Type B pancreatic cell (in vitro differentiated cells): Measurements from ENCODE around the gene HARS2. TPM values are rescaled to one million over a fixed set of nuclear protein-coding genes. Genes with fewer than 3 reads are reported as not detected.
"Not testable (repeated sequence)": the region's sequence is repeated elsewhere in the genome, so short reads cannot be mapped to it uniquely, and the experiment has no call there.

Source experiments
- DNase-seq: peaks from one replicate; pipeline ENCODE4 v3.0.0; 2021; ENCODE audit warnings: mixed read lengths; ENCODE audit not compliant: unreplicated experiment; ENCODE audit errors: extremely low spot score
- H3K27ac Mint-ChIP-seq: 2 replicates; pipeline ENCODE4 v1.8.0; 2021; ENCODE audit warnings: mild to moderate bottlenecking, mixed read lengths
- H3K27me3 Mint-ChIP-seq: 2 replicates; pipeline ENCODE4 v1.8.0; 2021; ENCODE audit warnings: mixed read lengths
- H3K36me3 Mint-ChIP-seq: 2 replicates; pipeline ENCODE4 v1.8.0; 2021; ENCODE audit warnings: mixed read lengths
- H3K4me1 Mint-ChIP-seq: one replicate; pipeline ENCODE4 v1.8.0; 2021; ENCODE audit warnings: mixed read lengths; ENCODE audit not compliant: unreplicated experiment
- H3K4me3 Mint-ChIP-seq: 2 replicates; pipeline ENCODE4 v1.8.0; 2021; ENCODE audit warnings: mild to moderate bottlenecking, mixed read lengths
- H3K9me3 Mint-ChIP-seq: 2 replicates; pipeline ENCODE4 v1.8.0; 2021; ENCODE audit warnings: mixed read lengths
- long read RNA-seq: library from polyadenylated mRNA; unstranded; transcript quantifications from one replicate; pipeline ENCODE4 v2.0.0, GENCODE V29; 2020
- total RNA-seq: library from RNA; stranded (reverse); gene quantifications from 2 replicates; pipeline ENCODE4 v1.2.1, GENCODE V29; 2021; ENCODE audit warnings: low replicate concordance
- TF ChIP-seq, protein P1 (sequence below): fragments of 200-600 bp; sonication (generic); conservative IDR thresholded peaks from 2 replicates; pipeline ENCODE4 v1.5.0; 2021; ENCODE audit warnings: antibody characterized with exemption, mild to moderate bottlenecking

HARS2 gene, protein sequence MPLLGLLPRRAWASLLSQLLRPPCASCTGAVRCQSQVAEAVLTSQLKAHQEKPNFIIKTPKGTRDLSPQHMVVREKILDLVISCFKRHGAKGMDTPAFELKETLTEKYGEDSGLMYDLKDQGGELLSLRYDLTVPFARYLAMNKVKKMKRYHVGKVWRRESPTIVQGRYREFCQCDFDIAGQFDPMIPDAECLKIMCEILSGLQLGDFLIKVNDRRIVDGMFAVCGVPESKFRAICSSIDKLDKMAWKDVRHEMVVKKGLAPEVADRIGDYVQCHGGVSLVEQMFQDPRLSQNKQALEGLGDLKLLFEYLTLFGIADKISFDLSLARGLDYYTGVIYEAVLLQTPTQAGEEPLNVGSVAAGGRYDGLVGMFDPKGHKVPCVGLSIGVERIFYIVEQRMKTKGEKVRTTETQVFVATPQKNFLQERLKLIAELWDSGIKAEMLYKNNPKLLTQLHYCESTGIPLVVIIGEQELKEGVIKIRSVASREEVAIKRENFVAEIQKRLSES
- total RNA-seq: 35.3 and 39.3 TPM in 2 replicates
- long read RNA-seq, transcript HARS2-219 (14 exons, 2,292 nt): minor isoform, 15 of 239 reads
- long read RNA-seq, transcript HARS2-201 (13 exons, 2,510 nt): major isoform, 158 of 239 reads
- long read RNA-seq, transcript HARS2-215 (12 exons, 2,346 nt): minor isoform, 19 of 239 reads
- long read RNA-seq, partial matches to known transcripts: 8 of 239 reads
- long read RNA-seq, other reads (novel, unspliced or antisense): 36 of 239 reads

DNA sequence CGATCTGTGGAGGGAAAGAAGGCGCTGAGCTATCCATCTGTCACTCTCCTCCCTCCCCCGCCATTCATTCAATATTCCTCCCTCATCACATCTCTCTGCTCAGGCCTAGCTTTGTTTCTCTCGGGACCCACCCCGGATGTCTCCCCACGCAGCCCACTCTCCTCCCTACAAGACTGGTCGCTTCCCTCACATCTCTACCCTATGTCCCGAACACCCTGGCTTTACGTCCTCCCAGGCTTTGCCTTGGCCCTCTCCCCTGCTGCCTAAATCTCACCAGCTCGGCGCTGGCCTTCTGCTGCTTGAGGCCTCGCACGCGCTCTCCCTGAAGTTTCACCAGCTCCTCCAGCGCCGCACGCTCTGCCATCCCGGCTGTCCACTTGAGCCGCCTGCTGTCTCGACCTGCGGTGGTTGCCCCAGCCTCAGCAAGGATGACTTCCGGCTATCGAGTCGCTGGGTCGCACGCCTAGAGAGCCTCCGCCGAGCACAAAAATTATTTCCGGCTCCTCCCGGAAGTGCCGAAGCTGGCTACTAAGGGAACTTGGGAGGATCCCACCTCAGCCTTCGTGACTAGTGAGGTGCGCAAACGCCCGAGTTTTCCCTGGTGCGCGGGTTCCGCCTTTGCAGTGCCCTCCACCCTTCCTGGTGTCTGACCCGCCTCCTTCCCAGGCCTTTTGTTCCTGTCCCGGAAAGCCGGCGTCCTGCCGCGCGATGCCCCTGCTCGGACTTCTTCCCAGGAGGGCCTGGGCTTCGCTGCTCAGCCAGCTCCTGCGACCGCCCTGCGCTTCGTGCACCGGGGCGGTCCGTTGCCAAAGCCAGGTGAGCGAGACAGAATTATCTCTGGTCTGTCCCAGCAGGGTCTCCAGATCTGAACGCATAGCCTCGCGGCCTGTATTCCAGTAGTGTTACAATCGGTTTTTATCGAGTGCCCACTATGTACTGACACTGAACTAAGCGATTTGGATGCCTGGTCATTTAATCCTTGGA, at the start of gene HARS2, which contains the start of gene HARS1:
Gene HARS2, plus strand, starts transcription at position 515 of the 984 bp plus-strand sequence. Its CDS starts 194 bp downstream, at position 709.
Gene HARS1, minus strand, starts transcription at position 430 of the 984 bp plus-strand sequence. Its CDS starts 66 bp downstream, at position 364.
- DNase-seq: peak; percentile 88
- Mint-ChIP-seq H3K27ac (peak within 1 kb of the TSS; percentile 95), H3K27me3 (no peaks in the 10 kb centered on the region), H3K36me3 (peaks cover 17% of the 10 kb centered on the region), H3K4me3 (peak within 1 kb of the TSS; percentile 98), H3K4me1 (peaks cover 24% of the 10 kb centered on the region), H3K9me3 (no peaks in the 10 kb centered on the region)
- TF ChIP-seq, protein P1, sequence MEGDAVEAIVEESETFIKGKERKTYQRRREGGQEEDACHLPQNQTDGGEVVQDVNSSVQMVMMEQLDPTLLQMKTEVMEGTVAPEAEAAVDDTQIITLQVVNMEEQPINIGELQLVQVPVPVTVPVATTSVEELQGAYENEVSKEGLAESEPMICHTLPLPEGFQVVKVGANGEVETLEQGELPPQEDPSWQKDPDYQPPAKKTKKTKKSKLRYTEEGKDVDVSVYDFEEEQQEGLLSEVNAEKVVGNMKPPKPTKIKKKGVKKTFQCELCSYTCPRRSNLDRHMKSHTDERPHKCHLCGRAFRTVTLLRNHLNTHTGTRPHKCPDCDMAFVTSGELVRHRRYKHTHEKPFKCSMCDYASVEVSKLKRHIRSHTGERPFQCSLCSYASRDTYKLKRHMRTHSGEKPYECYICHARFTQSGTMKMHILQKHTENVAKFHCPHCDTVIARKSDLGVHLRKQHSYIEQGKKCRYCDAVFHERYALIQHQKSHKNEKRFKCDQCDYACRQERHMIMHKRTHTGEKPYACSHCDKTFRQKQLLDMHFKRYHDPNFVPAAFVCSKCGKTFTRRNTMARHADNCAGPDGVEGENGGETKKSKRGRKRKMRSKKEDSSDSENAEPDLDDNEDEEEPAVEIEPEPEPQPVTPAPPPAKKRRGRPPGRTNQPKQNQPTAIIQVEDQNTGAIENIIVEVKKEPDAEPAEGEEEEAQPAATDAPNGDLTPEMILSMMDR: no peak

DNA sequence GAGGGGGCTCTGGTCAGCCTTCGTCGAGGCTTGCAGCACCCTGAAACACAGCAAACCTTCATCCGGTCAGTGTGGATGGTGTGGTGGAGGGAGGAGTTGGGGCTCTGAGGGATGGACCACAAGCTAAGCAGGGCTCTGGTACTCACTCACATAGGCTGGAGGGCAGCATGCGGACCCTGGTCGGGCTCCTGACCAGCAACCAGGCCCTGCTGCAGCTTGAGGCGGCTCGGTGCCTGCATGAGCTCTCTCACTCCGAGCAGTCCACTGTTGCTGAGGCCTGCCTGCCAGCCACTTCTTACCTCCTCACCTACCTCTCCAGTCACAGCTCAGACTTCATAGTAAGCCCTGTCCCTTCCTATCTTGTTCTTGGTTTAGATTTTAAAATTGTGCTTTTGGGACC, 49.5 kb upstream of the HARS2 start:
- no peak overlapping the region for H3K27ac Mint-ChIP-seq
- H3K27me3 Mint-ChIP-seq: no peaks in the 10 kb centered on the region
- H3K9me3 Mint-ChIP-seq: no peaks in the 10 kb centered on the region
- DNase-seq: no peak
- H3K4me1 Mint-ChIP-seq: peaks cover 27% of the 10 kb centered on the region
- peaks cover 3% of the 10 kb centered on the region for H3K36me3 Mint-ChIP-seq
- no peak overlapping the region for H3K4me3 Mint-ChIP-seq
- TF ChIP-seq, protein P1: no peak

DNA sequence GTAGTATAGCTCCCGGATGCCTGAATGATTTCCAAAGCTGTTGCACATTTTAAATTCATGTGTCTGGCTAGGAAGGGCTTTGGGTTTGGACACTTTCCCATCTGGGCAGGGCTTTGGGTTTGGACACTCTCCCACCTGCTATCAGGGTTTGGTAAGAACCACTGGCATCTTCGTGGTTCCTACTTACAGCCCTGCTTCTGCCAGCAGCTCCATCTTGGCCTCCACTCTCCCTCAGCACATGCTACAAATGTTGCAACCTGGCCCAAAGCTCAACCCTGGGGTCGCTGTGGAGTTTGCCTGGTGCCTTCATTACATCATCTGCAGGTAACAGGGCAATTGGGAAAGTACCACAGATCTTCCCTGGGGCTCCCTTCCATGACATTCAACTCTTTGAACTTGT, 48.5 kb upstream of the HARS2 start:
- DNase-seq: no peak
- Mint-ChIP-seq H3K36me3 (peaks cover 7% of the 10 kb centered on the region), H3K4me3 (no peak overlapping the region), H3K4me1 (peaks cover 31% of the 10 kb centered on the region), H3K27me3 (no peaks in the 10 kb centered on the region), H3K9me3 (no peaks in the 10 kb centered on the region), H3K27ac (no peak overlapping the region)
- TF ChIP-seq, protein P1: no peak

DNA sequence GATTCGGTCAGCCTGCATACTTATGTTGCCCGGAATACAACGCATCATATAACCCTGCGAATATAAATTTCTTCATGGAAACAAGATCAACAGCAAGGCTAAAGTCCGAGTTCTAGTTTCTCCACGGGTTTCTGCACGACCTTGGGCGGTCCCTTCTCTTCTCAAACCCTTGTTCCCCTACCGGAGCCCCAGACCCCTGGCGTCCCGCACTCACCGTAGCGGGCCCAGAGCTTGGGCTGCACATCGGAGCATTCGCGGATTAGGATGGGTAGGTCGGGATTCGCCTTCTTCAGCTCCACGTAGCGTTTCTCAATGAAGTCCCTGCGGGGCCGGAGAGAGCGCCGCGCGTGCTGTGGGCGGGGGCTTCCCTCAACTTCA, 44.2 kb upstream of the HARS2 start:
- no peaks in the 10 kb centered on the region for H3K9me3 Mint-ChIP-seq
- TF ChIP-seq, protein P1: no peak
- peak overlapping the region; percentile 96 for H3K27ac Mint-ChIP-seq
- peaks cover 16% of the 10 kb centered on the region for H3K4me1 Mint-ChIP-seq
- H3K4me3 Mint-ChIP-seq: peak overlapping the region; percentile 99
- H3K36me3 Mint-ChIP-seq: peaks cover 20% of the 10 kb centered on the region
- no peak for DNase-seq
- no peaks in the 10 kb centered on the region for H3K27me3 Mint-ChIP-seq

DNA sequence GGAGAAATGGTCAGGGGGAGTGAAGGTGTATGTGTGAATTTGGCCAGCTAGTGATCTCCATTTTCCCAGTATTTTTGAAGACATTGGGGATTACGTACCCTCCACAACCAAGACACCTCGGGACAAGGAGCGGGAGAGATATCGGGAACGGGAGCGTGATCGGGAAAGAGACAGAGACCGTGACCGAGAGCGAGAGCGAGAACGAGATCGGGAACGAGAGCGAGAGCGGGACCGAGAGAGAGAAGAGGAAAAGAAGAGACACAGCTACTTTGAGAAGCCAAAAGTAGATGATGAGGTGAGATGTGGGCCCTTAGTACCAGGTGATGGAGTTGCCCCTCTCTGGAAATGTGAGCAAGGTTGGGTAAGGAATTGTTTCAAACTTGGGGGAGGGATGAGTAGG, 32.4 kb upstream of the HARS2 start:
- Mint-ChIP-seq H3K4me3 (no peak overlapping the region), H3K27ac (no peak overlapping the region), H3K36me3 (peaks cover 49% of the 10 kb centered on the region), H3K4me1 (peaks cover 3% of the 10 kb centered on the region), H3K27me3 (no peaks in the 10 kb centered on the region), H3K9me3 (no peaks in the 10 kb centered on the region)
- TF ChIP-seq, protein P1: no peak
- DNase-seq: no peak

DNA sequence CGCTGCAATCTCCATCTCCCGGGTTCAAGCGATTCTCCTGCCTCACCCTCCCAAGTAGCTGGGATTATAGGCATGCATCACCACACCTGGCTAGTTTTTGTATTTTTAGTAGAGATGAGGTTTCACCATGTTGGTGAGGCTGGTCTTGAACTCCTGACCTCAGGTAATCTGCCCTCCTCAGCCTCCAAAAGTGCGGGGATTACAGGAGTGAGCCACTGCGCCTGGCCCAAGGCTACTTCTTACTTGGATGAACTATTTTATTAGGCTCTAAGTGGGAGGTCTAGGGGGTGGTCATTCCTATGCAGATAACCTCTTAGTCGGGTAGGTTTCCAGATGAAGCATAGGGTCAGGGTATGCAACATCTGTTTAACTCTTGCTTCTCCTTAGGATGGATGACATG, 30.9 kb upstream of the HARS2 start:
- not testable (repeated sequence) for H3K9me3 Mint-ChIP-seq, H3K27ac Mint-ChIP-seq, H3K4me3 Mint-ChIP-seq, H3K27me3 Mint-ChIP-seq, DNase-seq, H3K4me1 Mint-ChIP-seq
- peaks cover 40% of the 10 kb centered on the region for H3K36me3 Mint-ChIP-seq
